ENCODE data around the gene ICA1L.
"Not testable (repeated sequence)": the region's sequence is repeated elsewhere in the genome, so short reads cannot be mapped to it uniquely, and the experiment has no call there.

The ICA1L gene

DNA sequence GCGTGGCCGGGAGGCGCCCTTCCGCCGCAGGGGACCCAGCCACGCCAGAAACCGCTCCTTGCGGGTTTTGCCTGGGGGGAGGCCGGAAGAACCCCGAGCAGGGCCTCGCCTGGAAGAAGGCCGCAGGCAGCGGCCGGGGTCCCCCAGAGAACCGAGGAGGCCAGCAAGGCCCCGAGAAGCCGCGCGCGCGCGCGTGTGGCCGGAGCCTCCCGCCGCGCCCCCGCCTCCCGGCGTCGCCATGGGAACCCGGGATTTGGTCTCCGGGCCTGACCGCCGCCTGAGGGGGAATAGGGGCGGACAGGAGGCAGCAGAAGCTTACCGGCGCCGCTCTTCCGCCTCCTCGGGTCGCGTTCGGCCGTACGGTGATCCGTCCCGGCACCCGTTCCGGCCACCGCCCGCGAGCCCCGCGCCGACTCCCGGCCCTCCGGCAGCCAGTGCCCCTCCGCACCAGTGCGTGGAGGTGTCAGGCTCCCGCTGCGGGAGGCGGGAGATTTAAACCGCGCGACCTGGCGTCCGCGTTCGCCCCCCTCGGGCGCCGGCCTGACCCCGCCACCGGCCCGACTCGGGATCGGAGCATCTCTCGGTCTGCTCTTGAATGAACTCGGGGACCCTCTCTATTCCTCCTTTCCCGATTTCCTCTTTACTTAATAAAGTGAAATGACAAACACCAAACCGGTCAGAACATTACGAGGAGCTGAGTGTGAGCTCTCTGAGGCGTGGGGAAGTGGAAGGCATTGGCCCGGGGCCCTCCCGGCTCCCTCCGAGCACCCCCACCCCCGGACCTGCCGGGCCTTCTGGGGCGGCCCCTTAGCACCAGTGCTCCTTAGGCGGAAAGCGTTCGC is at the start of gene ICA1L:
ICA1L (minus strand) TSS at position 467 of the 842 bp plus-strand sequence. CDS start 42,757 bp downstream, outside the sequence.
- DNase-seq, result peak; percentile 42

DNA sequence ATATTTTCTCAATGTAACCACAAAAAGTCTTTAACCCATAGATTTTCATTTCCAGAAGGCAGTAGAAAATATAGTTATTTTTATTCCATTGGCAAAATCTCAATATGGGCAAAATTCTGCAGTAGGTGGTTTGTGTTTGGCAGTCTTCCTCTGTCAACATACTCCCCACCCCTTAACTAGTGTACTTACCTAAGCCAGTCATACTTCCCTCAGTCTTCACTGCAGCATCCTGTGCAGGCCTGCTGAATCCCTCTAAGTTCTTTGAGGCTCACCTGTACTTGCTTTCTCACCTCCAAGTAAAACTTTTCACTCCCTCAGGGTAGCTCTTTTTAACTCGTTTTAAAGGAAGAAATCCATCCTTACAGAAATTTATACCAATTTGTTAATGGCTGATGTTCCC is 47.3 kb upstream of the ICA1L start:
- no peak for DNase-seq

DNA sequence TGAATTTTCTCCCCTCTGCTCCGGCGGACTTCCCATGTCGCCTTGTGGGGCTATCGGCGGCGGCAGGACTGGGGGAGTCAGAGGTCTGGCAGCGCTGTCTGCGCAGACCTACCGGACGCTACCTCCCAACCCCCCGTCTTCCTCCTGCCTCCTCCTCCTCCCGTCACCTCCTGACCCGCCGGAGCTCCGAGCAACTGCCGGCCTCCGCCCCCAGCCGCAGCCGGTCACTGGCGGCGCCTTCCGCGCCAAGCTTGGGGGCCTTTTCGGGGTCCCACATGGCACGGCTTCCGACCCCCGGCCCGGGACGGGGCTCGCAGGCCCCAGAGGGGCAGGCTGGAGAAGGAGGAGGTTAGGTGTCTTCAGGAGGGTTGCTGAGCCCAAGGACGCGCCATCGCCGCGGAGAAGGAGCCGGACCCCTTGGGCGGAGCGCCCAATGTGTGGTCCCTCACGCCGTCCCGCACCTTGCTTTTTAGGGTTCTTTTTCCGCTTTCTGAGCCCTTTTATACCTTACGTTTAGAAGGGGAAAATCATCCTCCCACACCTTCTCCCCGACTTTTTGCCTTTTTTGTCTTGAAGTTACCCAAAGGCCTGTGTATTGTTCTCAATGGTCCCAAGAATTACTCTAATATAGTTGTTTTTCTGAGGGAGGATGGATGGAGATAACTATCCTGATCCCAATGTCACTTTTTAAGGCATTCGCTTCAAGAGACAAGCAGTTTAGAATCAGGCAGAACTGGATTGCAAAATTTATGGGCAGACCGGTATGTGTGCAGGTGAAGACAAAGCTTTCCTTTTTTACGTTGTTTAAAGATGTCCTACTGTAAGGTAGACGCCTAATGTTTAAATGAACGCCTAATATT is 41.0 kb upstream of the ICA1L start:
- not testable (repeated sequence) for DNase-seq

DNA sequence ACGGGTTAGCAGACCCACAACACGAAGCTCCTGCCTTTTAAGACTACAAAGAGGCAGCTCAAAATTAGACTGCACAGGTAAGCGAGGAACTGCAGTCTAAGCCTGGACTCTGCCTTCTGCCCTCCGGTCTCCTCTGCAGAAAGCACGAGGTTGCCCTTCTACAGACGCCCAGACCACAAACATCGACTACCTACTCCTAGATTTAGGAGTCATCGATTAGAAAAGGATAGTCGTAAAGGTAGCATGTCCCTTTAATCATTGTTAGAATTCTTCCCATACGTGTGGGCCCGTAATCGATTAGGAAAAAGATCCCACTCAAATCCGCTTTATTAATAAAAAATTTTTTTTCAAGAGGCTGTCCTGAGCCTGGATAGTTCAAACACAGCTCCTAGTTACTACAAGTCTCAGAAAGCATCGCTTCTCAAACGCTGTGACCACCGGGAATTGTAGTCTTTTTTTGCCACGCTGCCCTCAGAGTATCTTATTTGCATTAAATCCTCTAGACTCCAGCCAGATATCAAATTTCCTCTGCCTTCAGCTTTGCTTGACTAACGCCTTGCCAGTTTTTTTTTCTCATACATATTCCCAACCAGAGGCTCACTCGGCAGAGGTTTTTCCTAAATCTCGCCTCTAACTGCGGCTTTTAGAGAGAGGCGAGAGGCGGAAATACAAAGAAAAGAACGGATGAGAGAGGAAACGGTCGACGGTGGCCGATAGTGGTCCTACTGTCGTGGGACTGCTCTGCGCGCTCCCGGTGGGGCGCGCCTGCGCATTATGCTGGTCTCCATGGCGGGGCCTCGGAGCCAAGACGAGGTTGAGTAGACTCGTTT is 40.2 kb upstream of the ICA1L start, which contains the start of the genes CARF and WDR12:
CARF (plus strand) TSS at position 764 of the 830 bp plus-strand sequence. CDS start 29,628 bp downstream, outside the sequence.
WDR12 (minus strand) TSS at position 162 of the 830 bp plus-strand sequence. CDS start 197 bp downstream, outside the sequence.
- peak; percentile 89 for DNase-seq

DNA sequence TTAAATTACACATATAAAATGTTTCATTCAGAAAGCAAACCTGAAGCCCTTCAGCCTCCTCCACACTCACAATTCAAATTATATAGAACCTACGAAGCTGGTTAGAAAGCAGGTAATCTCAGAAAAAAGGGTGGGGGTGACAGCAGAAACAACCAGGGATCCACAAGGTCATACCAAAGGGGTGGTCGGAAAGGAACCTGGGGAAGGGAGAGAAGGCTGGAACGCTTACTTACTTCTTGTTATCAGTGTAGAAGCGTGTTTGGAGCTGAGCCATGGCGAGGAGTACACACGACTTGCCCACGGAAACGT is 39.6 kb upstream of the ICA1L start:
- DNase-seq, result peak; percentile 53

DNA sequence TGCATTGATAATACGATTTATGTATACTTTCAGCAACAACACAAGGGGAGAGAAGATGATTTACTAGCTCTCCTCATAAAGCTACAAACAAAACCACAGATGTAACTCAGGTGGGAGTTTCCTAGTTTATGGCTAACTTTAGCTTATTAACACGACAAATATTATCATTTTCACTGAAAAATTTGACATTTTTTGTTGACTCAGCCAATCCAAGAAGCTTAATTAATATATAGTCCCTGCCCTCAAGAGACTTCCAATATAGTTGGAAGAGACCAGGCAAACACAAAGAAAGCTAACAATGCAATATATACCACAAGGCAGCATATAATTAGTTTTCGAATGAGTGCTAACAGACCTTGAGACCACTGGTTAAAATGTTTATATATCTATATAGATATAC is 39.1 kb upstream of the ICA1L start:
- no peak for DNase-seq

DNA sequence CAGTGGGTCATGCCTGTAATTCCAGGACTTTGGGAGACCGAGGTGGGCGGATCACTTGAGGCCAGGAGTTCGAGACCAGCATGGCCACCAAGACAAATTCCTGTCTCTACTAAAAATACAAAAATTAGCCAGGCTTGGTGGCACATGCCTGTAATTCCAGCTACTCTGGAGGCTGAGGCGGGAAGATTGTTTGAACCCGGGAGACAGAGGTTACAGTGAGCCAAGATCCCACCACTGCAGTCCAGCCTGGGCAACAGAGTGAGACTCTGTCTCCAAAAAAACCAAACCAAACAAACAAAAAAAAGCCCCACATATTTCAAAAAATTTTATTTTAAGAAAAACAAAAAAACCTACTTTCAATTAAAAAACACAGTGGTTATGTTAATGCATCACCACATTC is 38.7 kb upstream of the ICA1L start:
- not testable (repeated sequence) for DNase-seq

DNA sequence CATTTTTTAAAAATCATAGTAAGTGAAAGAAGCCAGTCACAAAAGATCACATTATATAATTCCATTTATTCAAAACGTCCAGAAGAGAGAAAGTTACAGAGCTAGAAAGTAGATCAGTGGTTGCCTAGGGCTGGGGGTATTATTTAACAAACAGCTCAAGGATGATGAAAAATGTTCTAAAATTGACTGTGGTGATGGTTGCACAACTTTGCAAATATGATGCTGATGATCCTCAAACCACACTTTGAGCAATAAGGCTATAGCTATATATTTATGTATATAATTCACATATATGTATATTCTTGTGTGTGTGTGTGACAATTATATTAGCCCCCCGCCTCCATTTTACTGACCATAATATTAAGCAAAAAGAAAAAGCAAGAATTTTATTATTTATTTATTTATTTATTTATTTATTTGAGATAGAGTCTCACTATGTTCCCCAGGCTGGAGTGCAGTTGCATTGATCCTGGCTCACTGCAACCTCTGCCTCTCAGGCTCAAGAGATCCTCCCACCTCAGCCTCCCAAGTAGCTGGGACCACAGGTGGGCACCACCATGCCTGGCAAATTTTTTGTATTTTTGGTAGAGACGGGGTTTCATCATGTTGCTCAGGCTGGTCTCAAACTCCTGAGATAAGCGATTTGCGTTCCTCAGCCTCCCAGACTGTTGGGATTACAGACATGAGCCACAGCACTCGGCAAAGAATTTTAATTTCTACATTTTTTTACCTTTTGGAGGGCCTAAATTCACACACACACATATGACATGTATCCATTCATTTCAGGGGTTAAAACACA is 38.0 kb upstream of the ICA1L start:
- DNase-seq, result no peak

DNA sequence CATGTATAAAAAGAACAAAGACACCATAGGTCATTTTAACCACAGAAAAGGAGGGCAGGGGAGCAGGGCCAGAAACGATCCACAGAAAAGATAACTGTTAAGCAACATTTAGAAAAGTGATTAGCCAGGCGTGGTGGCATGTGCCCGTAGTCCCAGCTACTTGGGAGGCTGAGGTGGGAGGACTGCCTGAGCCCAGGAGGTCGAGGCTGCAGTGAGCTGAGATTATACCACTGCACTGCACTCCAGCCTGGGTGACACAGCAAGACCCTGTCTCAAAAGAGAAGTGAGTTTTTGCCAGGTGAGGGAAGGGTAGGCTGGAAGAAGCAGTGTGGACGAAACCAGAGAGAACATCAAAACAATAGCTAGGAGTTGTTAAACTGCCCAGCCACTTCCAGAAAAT is 36.6 kb upstream of the ICA1L start:
- DNase-seq, result no peak

DNA sequence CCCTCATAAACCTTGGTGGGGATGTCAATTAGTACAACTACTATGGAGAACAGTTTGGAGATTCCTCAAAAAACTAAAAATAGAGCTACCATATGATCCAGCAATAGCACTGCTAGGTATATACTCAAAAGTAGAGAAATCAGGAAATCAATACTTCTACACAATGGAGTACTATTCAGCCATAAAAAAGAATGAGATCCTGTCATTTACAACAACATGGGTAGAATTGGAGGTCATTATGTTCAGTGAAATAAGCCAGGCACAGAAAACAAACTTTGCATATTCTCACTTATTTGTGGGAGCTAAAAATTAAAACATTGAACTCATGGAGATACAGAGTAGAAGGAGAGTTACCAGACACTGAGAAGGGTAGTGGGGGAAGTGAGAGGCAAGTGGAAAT is 33.9 kb upstream of the ICA1L start:
- DNase-seq, result not testable (repeated sequence)

DNA sequence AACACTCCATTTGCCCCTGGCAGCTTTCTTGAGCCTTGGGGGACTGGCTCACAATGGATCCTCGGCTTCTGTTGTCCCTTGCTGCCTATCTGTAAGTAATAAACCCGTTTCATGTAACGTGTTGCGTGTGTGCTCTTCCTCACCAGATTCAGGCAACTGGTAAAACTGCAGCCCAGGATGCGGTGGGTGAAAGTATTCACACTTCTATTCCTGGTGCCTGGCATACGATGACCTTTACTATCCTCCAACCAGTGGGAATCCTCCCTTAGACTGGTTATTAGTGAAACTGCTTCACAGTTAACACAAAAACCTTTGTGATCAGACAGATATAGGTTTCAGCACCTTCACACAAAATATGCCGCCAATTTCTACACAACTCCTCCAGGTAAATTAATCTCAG is 13.6 kb upstream of the ICA1L start:
- DNase-seq, result no peak

DNA sequence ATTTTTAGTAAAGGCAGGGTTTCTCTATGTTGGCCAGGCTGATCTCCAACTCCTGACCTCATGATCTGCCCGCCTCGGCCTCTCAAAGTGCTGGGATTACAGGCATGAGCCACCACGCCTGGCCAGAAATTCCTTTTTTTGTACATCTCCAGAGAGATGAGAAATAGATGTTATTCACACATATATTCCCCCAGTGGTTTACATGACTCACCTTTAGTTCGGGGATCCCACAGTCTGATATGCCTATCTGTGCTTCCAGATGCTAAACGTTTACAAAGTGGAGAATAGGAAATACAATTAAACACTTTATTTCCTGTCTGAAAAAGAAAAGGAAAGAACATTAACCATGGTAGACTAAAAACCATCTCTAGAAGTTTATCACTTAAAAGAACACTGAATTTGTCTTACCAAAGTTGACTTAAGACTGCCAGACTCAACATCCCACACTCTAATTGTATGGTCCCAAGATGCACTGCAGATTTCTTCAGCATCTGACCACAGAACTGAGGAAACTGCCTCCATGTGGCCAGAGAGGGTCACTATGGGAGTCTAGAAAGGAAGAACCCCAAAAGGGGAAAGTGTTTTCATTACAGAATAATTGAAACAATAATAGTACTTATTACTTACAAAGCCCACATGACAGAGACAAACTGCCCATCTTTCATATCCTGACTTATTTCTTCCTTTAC is 12.6 kb upstream of the ICA1L start:
- no peak for DNase-seq

DNA sequence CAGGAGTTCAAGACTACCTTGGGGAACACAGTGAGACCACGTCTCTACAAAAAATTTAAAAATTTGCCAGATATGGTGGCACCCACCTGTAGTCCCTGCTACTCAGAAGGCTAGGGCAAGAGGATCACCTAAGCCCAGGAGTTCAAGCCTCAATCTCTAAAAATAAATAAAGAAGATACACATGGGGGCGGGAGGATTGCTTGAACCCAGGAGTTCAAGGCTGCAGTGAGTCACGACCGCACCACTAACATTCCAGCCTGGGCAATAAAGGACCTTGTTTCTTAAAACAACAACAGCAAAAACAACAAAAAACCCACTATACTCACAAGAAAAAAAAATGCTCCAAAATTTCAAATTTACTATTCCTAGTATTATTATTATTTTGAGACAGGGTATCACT is 10.0 kb upstream of the ICA1L start:
- DNase-seq, result no peak

DNA sequence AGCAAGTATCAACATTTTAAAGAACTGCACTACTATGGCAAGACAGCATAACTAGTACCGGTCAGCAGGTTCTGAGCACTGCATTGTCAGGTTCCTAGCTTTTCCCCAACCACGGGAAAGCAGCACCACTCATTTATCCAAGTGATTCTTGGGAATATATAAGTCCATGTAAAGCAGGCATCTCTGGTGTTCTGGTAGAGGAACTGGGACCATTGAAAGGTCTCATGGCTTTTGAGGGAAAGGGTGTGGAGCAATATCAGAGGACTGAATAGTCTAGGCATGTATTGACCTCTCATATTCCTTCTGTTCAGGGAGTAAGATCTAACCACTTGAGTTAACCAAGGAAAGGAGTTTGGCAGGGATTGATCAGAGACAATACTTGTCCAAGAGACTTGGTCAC is 6.1 kb upstream of the ICA1L start:
- DNase-seq, result no peak

DNA sequence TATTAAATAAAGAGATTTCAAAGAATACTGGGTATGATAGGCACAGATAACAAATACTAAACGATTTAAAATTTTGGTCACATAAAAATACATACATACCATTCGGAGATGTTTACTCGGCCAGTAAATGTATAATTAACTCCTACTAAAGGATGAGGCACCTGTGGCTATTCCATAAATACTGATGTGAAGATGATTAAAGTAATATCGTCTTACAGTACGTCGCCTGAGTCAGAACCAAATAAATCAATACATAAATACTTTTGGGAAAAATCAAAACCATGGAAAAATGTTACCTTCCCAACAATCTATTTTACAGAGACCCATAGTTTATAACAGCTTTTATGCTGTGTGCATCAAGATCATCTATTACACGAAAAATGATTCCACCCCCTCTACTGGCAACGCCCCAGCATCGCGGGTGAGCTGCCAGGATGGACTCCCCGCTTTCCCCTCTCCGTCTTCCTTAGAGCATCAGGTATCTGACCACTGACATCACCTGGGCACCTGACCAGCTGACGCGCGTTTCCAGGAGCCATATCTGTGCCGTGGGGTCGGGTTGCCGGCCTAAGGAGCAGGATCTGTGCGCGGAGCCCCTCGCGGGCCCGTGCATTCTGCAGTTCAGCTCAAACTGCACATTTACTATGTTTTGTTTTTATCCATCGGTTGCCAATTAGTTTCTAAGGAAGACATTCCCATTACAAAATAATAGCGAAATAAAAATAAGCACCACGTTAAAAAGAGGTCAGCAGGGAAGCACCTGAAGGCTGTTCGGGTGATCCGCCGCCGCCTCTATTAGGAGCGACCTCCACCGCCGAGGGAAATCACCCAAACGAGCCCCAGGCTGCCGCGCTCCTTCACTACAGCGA is 901 bp downstream of the ICA1L start:
- peak; percentile 57 for DNase-seq

DNA sequence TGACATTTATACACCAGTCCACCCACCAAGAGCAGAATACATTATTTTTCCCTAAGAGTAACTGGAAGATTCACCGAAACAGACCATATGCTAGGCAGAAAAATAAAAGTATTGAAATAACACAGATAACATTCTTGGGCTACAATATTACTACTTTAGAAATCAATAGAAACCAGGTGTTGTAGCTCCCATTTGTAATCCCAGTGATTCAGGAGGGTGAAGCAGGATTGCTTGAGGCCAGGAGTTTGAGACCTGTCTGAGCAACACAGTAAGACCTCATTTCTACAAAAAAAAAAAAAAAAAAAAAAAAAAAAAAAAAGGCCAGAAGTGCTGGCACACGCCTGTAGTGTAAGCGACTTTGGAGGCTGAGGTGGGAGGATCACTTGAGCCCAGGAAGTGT is 9.6 kb downstream of the ICA1L start:
- DNase-seq, result no peak

DNA sequence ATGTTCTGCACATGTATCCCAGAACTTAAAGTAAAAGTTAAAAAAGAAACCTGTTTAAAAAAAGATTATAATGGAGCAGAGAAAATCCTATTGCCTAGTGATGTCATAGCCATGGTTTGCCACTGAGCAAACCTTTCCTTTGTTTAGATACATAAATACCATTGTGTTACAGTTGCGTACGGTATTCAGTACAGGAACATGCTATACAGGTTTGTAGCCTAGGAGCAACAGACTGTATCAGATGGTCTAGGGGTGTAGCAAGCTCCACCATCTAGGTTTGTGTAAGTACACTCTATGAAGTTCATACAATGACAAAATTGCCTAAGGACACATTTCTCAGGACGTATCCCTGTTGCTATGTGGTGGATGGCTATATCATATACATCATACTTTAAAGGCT is 13.0 kb downstream of the ICA1L start:
- no peak for DNase-seq

DNA sequence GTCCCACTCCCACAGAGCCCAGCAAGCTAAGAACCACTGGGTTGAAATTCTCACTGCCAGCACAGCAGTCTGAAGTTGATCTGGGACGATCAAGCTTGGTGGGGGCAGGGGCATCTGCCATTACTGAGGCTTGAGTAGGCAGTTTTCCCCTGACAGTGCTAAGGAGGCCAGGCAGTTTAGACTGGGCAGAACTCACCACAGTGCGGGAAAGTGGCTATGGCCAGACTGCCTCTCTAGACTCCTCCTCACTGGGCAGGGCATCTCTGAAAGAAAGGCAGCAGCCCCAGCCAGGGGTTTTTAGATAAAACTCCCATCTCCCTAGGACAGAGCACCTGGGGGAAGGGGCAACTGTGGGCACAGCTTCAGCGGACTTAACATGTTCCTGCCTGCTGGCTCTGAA is 22.2 kb downstream of the ICA1L start:
- DNase-seq, result not testable (repeated sequence)

DNA sequence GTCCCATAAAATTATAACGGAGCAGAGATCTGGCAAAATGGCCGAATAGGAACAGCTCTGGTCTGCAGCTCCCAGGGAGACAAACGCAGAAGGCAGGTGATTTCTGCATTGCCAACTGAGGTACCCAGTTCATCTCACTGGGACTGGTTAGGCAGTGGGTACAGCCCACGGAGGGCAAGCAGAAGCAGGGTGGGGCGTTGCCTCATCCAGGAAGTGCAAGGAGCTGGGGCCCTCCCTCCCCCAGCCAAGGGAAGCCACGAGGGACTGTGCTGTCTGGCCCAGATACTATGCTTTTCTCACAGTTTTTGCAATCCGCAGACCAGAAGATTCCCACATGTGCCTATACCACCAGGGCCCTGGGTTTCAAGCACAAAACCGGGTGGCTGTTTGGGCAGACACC is 22.8 kb downstream of the ICA1L start:
- no peak for DNase-seq

Data from NCI-H1092 (cell line).